PC-9 (cell line): ENCODE measurements around the gene PI4KA. TPM values are rescaled to one million over a fixed set of nuclear protein-coding genes. Genes with fewer than 3 reads are reported as not detected.

Experiments
- BruUV-seq: library from RNA; stranded (reverse); fragments of 400-500 nt; replicated peaks from 2 replicates; lab custom pipeline; 2021; lab: Mats Ljungman, UMichigan
- CTCF ChIA-PET: fragments of 300-600 bp; sonication (Branson Sonifier 250); formaldehyde crosslinking; loops from one replicate; lab custom pipeline; 2022; ENCODE audit warnings: antibody characterized with exemption; lab: Charles Lee
- POLR2A ChIA-PET: fragments of 300-600 bp; sonication (Branson Sonifier 250); formaldehyde crosslinking; loops from one replicate; lab custom pipeline; 2022; ENCODE audit warnings: antibody characterized with exemption; ENCODE audit not compliant: unreplicated experiment; lab: Charles Lee
- DNase-seq, 2 experiments: peaks; one replicate each; pipeline versions ENCODE4 v3.0.0 to v3.0.0-alpha.2; 2015 to 2022; ENCODE audit warnings: mixed read lengths in 1 of 2
- H2AFZ ChIP-seq: fragments of 200-600 bp; sonication (generic); 2 replicates; pipeline ENCODE4 v1.8.1; 2017; ENCODE audit warnings: antibody characterized with exemption
- H3F3A ChIP-seq: fragments of 200-600 bp; sonication (generic); 2 replicates; pipeline ENCODE4 v1.8.1; 2017; ENCODE audit warnings: antibody characterized with exemption, mild to moderate bottlenecking, low read depth; ENCODE audit not compliant: insufficient read depth
- H3K27ac ChIP-seq: fragments of 200-600 bp; sonication (generic); 2 replicates; pipeline ENCODE4 v1.6.1; 2016; ENCODE audit warnings: mixed run types
- H3K27me3 ChIP-seq: fragments of 200-600 bp; sonication (generic); 2 replicates; pipeline ENCODE4 v1.6.1; 2016; ENCODE audit warnings: low read depth, mixed run types; ENCODE audit not compliant: insufficient read depth
- H3K36me3 ChIP-seq: fragments of 200-600 bp; sonication (generic); 2 replicates; pipeline ENCODE4 v1.6.1; 2016; ENCODE audit warnings: low read depth, mixed run types
- H3K4me1 ChIP-seq: fragments of 200-600 bp; sonication (generic); replicated peaks from 2 replicates; pipeline ENCODE4 v1.6.1; 2016; ENCODE audit warnings: mixed run types; ENCODE audit not compliant: insufficient read depth
- H3K4me2 ChIP-seq: fragments of 200-600 bp; sonication (generic); 2 replicates; pipeline ENCODE4 v1.6.1; 2017; ENCODE audit warnings: mixed run types
- H3K4me3 ChIP-seq: fragments of 200-600 bp; sonication (generic); 2 replicates; pipeline ENCODE4 v1.6.1; 2016; ENCODE audit warnings: mixed run types
- H3K79me2 ChIP-seq: fragments of 200-600 bp; sonication (generic); 2 replicates; pipeline ENCODE4 v1.6.1; 2017; ENCODE audit warnings: low read depth, mixed run types
- H3K9me2 ChIP-seq: fragments of 200-600 bp; sonication (generic); 2 replicates; pipeline ENCODE4 v1.8.1; 2017; ENCODE audit warnings: mild to moderate bottlenecking; ENCODE audit not compliant: insufficient read depth
- H3K9me3 ChIP-seq: fragments of 200-600 bp; sonication (generic); 2 replicates; pipeline ENCODE4 v1.8.1; 2016; ENCODE audit warnings: low read depth; ENCODE audit not compliant: insufficient read depth
- H4K20me1 ChIP-seq: fragments of 200-600 bp; sonication (generic); 2 replicates; pipeline ENCODE4 v1.8.1; 2017; ENCODE audit not compliant: insufficient read depth
- EZH2 ChIP-seq: fragments of 200-600 bp; sonication (generic); IDR thresholded peaks from 2 replicates; pipeline ENCODE4 v1.8.0; 2017; ENCODE audit warnings: antibody characterized with exemption, low read depth
- intact Hi-C: fragments of 100-400 bp; cut with micrococcal nuclease; formaldehyde crosslinking; loops from one replicate; pipeline ENCODE4 v1.10.0; 2022; ENCODE audit not compliant: unreplicated experiment
- total RNA-seq: library from RNA; stranded (reverse); gene quantifications from 2 replicates; pipeline ENCODE4 v1.2.3, GENCODE V29; 2021
- TF ChIP-seq, protein P1 (sequence below): fragments of 200-600 bp; sonication (generic); conservative IDR thresholded peaks from 2 replicates; pipeline ENCODE4 v1.6.1; 2017; ENCODE audit warnings: mixed run types, antibody characterized with exemption, mild to moderate bottlenecking, moderate library complexity

Gene PI4KA
- total RNA-seq, 1 experiment from 2014 or later = 27.9 TPM

DNA sequence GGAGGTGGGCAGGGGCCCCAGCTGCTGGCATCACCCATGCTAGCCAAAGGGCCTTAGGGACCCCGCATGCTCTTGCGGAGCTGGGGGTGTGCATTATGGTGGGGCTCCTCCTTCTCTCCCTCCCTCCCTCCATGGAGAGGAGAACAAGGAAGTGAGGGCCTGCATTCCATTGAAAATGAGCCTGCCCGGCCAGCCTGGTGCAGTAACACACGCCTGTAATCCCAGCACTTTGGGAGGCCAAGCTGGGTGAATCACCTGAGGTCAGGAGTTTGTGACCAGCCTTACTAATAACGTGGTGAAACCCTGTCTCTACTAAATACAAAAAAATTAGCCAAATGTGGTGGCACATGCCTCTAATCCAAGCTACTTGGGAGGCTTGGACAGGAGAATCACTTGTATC, 22.6 kb upstream of the PI4KA start:
- BruUV-seq = no TSS peak
- CTCF ChIA-PET = no interaction called here

DNA sequence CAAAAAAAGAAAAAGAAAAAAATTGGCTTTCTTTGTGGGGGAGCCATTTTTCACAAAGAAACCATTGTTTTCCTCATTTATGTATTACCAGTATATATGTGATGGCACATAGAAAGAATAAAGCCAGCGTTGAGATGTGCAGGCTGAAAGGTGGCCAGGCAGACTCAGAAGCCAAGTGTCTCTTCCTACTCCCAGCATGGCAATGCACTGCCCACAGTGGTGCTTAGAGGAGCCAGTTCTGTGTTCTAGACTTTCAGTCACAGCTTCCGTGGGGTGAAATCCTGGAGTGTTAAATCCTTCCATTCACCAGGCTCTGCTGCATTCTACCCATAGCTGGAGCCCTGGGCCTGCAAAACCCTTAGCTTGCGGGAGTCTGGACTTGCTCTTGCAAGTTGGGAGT, 19.1 kb upstream of the PI4KA start:
- no peaks in the 10 kb centered on the region for H3K9me2 ChIP-seq
- no peaks in the 10 kb centered on the region for H4K20me1 ChIP-seq
- H3K9me3 ChIP-seq = no peaks in the 10 kb centered on the region
- peaks cover 17% of the 10 kb centered on the region; the same call in 1 of the 2 replicates for H3F3A ChIP-seq
- intact Hi-C loops = no loop called here
- peaks cover 21% of the 10 kb centered on the region for H3K4me1 ChIP-seq
- H3K4me2 ChIP-seq = no peak overlapping the region
- no peaks in the 10 kb centered on the region for H3K27me3 ChIP-seq
- no peak overlapping the region for H2AFZ ChIP-seq
- no peak for DNase-seq
- CTCF ChIA-PET = no interaction called here
- H3K36me3 ChIP-seq = no peaks in the 10 kb centered on the region; the same call in 1 of the 2 replicates
- POLR2A ChIA-PET = interaction anchor here (0.6 kb wide), 1 partner anchor 73 kb away, joined by 3 read pairs; no protein-coding TSS in a partner anchor
- no peak overlapping the region for H3K27ac ChIP-seq
- no peaks in the 10 kb centered on the region for H3K79me2 ChIP-seq
- BruUV-seq = no TSS peak
- H3K4me3 ChIP-seq = no peak overlapping the region
- TF ChIP-seq, protein P1, sequence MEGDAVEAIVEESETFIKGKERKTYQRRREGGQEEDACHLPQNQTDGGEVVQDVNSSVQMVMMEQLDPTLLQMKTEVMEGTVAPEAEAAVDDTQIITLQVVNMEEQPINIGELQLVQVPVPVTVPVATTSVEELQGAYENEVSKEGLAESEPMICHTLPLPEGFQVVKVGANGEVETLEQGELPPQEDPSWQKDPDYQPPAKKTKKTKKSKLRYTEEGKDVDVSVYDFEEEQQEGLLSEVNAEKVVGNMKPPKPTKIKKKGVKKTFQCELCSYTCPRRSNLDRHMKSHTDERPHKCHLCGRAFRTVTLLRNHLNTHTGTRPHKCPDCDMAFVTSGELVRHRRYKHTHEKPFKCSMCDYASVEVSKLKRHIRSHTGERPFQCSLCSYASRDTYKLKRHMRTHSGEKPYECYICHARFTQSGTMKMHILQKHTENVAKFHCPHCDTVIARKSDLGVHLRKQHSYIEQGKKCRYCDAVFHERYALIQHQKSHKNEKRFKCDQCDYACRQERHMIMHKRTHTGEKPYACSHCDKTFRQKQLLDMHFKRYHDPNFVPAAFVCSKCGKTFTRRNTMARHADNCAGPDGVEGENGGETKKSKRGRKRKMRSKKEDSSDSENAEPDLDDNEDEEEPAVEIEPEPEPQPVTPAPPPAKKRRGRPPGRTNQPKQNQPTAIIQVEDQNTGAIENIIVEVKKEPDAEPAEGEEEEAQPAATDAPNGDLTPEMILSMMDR = no peak
- TF ChIP-seq EZH2 = no peak

More for the DNA sequence above, 22.6 kb upstream of the PI4KA start:
- DNase-seq = peak; percentile 59 to 78
- Histone ChIP-seq H3K9me2 (no peaks in the 10 kb centered on the region), H4K20me1 (peaks cover 3% of the 10 kb centered on the region; the same call in 1 of the 2 replicates), H3K4me2 (peak overlapping the region; percentile 62), H2AFZ (0 out of 2 replicates have a peak overlapping the region, but pooled peaks have one; percentile 68), H3K79me2 (no peaks in the 10 kb centered on the region), H3F3A (peaks cover 32% of the 10 kb centered on the region; the same call in 1 of the 2 replicates), H3K4me3 (no peak overlapping the region), H3K27ac (peak overlapping the region; percentile 78), H3K36me3 (no peaks in the 10 kb centered on the region; the same call in 1 of the 2 replicates), H3K4me1 (peaks cover 33% of the 10 kb centered on the region), H3K27me3 (no peaks in the 10 kb centered on the region), H3K9me3 (no peaks in the 10 kb centered on the region)
- intact Hi-C loops = loop anchor here (10.0 kb wide), 1 partner anchor 224 kb away; no protein-coding TSS in a partner anchor
- POLR2A ChIA-PET = interaction anchor here (0.6 to 0.7 kb wide), 4 partner anchors 50 to 916 kb away, joined by 3 to 10 read pairs (median 8); no protein-coding TSS in a partner anchor
- no peak for TF ChIP-seq EZH2
- TF ChIP-seq, protein P1 = no peak

DNA sequence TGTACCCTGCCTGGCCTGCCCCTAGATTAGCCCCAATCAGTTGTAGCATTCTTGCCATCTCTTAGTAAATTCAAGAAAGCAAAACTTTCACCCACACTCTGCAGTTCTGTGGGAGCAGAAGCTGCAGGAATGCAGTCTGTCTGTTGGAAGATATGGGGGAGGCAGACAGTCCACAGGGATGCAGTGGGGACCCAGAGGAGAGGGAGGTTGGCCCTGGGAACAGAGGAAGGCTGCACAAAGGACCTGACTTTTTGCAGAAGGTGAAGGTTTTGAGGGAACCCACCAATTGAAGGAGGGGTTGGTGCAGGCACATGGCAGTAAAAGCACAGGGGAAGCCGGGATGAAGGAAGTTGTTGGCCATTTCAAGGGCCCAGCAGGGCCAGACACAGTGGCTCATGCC, 16.7 kb upstream of the PI4KA start:
- no peak for TF ChIP-seq EZH2
- TF ChIP-seq, protein P1 = no peak
- CTCF ChIA-PET = no interaction called here
- POLR2A ChIA-PET = no interaction called here

More for the DNA sequence above, 16.7 kb upstream of the PI4KA start:
- H3K27ac ChIP-seq = no peak overlapping the region
- no peak for DNase-seq
- H3F3A ChIP-seq = peaks cover 5% of the 10 kb centered on the region; the same call in 1 of the 2 replicates
- intact Hi-C loops = no loop called here
- H4K20me1 ChIP-seq = no peaks in the 10 kb centered on the region
- no peak overlapping the region for H3K4me3 ChIP-seq
- no peaks in the 10 kb centered on the region for H3K36me3 ChIP-seq
- H3K27me3 ChIP-seq = no peaks in the 10 kb centered on the region
- no peak overlapping the region for H3K4me2 ChIP-seq
- no peak overlapping the region for H2AFZ ChIP-seq
- no peaks in the 10 kb centered on the region for H3K9me3 ChIP-seq
- H3K79me2 ChIP-seq = no peaks in the 10 kb centered on the region
- no peaks in the 10 kb centered on the region for H3K9me2 ChIP-seq
- BruUV-seq = no TSS peak
- H3K4me1 ChIP-seq = no peaks in the 10 kb centered on the region
